ENCODE data around the gene SNX32.

GRCh38 chr11:65802841-65803240 is 30.9 kb upstream of the SNX32 start:
- no peak for TF ChIP-seq CTCF (IDR thresholded peaks at IDR 0.05; ENCODE audit: insufficient read depth, low read length, poor library complexity, severe bottlenecking)
- no peak for TF ChIP-seq EZH2phosphoT487 (conservative IDR thresholded peaks at IDR 0.05; ENCODE audit: low read length)

Measured in SU-DHL-6 (cell line).